Esophagus muscularis mucosa (tissue), 3 donors: ENCODE measurements around the gene CHD3.

Experiments used
- POLR2A ChIP-seq: fragments of 450-650 bp; IDR thresholded peaks from one replicate; pipeline ENCODE4 v1.6.1; 2017; ENCODE audit warnings: antibody characterized with exemption, moderate library complexity, mild to moderate bottlenecking, low read depth
- TF ChIP-seq, protein P1 (sequence below), 3 experiments: fragments of 200-600 bp in 2 of 3; fragments of 450-650 bp in 1 of 3; sonication (generic) in 2 of 3; IDR thresholded peaks; one replicate each; pipeline ENCODE4 v1.5.1; 2017 to 2019; ENCODE audit warnings: antibody characterized with exemption in 3 of 3, mild to moderate bottlenecking in 2 of 3, moderate library complexity in 1 of 3

DNA sequence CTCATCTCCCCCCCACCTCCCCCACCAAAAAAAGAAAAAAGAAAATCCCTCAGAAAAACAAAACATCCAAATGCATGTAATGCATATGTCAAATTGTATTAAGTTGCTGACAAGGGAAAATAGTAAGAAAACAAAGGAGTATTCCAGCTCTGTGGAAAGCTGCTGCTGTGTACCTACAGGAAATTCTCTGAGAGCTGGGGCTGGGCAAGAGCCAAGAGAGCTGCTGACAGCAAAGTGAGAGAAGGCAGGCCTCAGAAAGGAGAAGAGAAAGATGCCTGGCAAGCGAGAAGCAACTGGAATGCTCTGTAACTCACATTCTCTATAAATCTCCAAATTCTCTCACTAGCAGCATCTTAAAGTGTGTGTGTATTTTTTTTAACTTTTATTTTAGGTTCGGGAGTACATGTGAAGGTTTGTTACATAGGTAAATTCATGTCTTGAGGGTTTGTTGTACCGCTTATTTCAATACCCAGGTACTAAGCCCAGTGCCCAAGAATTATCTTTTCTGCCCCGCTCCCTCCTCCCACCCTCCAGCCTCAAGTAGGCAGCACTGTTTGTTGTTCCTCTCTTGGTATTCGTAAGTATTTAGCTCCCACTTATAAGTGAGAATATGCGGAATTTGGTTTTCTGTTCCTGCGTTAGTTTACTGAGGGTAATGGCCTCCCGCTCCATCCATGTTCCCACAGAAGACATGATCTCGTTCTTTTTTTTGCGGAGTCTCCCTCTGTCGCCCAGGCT, 67.8 kb downstream of the CHD3 start:
- no peak for TF ChIP-seq POLR2A
- TF ChIP-seq, protein P1, sequence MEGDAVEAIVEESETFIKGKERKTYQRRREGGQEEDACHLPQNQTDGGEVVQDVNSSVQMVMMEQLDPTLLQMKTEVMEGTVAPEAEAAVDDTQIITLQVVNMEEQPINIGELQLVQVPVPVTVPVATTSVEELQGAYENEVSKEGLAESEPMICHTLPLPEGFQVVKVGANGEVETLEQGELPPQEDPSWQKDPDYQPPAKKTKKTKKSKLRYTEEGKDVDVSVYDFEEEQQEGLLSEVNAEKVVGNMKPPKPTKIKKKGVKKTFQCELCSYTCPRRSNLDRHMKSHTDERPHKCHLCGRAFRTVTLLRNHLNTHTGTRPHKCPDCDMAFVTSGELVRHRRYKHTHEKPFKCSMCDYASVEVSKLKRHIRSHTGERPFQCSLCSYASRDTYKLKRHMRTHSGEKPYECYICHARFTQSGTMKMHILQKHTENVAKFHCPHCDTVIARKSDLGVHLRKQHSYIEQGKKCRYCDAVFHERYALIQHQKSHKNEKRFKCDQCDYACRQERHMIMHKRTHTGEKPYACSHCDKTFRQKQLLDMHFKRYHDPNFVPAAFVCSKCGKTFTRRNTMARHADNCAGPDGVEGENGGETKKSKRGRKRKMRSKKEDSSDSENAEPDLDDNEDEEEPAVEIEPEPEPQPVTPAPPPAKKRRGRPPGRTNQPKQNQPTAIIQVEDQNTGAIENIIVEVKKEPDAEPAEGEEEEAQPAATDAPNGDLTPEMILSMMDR (IDR thresholded peaks at IDR 0.05), result no peak
